Measurements from ENCODE around the gene LPAR1. TPM values are rescaled to one million over a fixed set of nuclear protein-coding genes. Genes with fewer than 3 reads are reported as not detected.
A peak's percentile ranks its signal among the peaks of the same experiment; 100 is the strongest.

The LPAR1 gene
- total RNA-seq, 1 donor from 2014 or later, result 23.2 TPM

DNA sequence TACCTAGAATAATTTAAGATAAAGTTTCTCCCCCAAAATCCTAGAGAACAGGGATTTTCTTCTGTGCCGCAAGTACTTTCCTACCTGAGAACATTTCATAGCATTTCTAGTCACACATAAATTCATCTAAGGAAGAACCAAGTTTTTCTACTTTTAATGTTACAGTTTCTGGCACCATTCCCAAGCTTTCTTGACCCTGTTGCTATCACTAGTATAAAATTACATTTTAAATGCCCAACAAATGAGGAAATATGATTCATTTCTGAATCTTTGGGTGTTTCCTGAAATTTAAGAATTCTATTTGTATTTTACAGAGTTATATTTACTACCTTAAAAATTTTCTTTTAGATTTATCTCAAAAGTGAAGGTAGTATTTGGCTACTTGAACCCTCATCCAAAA lies 137.8 kb downstream of the LPAR1 start:
- no peaks in the 10 kb centered on the region for H3K36me3 ChIP-seq
- peaks cover 3% of the 10 kb centered on the region for H3K9me3 ChIP-seq
- no peaks in the 10 kb centered on the region for H3K4me1 ChIP-seq
- no peak for DNase-seq
- TF ChIP-seq CTCF (IDR thresholded peaks at IDR 0.05), result no peak
- H3K27me3 ChIP-seq (ENCODE audit: low read depth), result no peaks in the 10 kb centered on the region
- H3K4me3 ChIP-seq, result no peak overlapping the region
- intact Hi-C loops (cut with DNase I), result no loop called here
- no peak for ATAC-seq
- H3K27ac ChIP-seq, result no peak overlapping the region

- Histone ChIP-seq H3K9me3 (peaks cover 3% of the 10 kb centered on the region), H3K27me3 (ENCODE audit: low read depth) (no peaks in the 10 kb centered on the region), H3K4me1 (no peaks in the 10 kb centered on the region), H3K27ac (no peak overlapping the region), H3K36me3 (no peaks in the 10 kb centered on the region), H3K4me3 (no peak overlapping the region)
- ATAC-seq, result no peak
- TF ChIP-seq CTCF (IDR thresholded peaks at IDR 0.05), result no peak
- intact Hi-C loops (cut with DNase I), result no loop called here
- no peak for DNase-seq
These were observed 139.4 kb downstream of the LPAR1 start for GRCh38 chr9:110898866-110899265.

DNA sequence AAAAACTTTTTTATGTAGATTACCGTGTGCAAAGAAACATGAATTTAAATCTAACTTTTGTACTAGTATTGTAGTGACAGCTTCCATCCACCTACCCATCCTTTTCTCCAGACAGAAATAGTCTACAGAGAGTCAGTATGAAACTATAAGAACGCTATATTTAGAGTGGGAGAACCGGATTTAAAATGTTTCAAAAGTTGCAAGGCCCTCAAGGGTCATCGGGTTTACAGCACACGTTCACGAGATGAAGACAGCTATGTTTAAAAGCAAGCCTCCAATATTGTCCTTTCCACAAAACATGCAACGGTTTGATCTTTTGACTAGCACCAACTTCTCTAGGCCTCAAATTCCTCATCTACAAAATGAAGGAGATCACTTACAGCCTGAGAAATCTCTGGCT lies 139.9 kb downstream of the LPAR1 start:
- Histone ChIP-seq H3K4me3 (no peak overlapping the region), H3K27ac (no peak overlapping the region), H3K36me3 (no peaks in the 10 kb centered on the region), H3K4me1 (no peaks in the 10 kb centered on the region), H3K9me3 (peaks cover 3% of the 10 kb centered on the region), H3K27me3 (ENCODE audit: low read depth) (no peaks in the 10 kb centered on the region)
- no peak for TF ChIP-seq CTCF (IDR thresholded peaks at IDR 0.05)
- intact Hi-C loops (cut with DNase I), result no loop called here
- ATAC-seq (no peak), DNase-seq (no peak)

DNA sequence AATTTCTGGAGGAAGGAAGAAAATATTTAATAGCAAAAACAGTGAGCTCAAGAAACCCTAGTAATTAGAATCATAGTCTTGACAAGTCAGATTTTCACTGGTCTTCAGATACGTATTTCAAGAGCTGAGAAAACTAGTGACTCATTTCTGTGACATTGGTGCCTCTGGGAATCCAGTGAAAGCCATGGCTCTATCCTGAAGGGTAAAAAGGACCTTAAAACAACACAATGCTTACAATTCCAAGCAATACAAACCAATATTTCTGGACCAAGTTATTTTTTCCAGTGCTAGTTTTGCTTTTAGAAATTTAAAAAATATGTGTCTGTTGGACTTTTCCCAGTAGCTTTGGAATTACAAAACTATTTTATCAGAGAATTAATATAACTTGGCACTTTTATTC lies 140.3 kb downstream of the LPAR1 start:
- DNase-seq, result no peak
- intact Hi-C loops (cut with DNase I), result no loop called here
- no peak for TF ChIP-seq CTCF (IDR thresholded peaks at IDR 0.05)

DNA sequence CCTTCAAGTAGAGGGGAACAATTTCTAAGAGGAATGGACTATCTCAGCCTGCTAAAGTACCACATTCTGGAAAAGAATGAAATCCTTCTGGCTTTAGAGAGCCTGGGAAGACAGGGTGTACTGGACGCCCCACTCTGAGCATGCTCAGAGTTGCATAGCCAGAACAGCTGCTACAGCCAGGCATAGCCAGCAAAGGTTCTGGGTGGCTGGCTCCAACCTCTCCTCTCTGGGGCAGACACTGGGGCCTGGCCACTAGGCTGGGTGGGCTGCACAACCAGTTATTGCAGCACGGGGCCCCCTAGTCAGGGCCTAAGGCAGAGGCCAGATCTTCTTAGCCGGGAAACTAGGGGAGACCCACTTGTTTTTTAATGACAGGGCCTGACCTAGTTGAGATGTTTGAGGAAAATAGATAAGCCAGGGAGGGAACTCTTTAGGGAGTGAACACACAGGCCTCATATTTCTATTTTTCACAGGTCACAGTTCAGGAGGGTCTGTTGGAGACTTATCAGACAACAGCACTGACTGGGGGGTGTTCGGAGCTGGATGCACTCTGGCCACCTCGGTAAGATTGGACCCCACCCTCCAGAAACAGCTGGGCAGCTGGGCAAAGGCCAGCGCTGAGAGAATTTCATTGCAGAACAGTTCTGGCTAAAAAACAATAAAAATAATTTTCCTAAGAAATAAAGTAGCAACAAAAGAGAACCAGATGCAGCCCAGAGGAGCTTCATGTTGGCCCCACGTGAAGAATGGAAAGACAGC lies 142.9 kb downstream of the LPAR1 start:
- peaks cover 4% of the 10 kb centered on the region for H3K4me1 ChIP-seq
- H3K27me3 ChIP-seq (ENCODE audit: low read depth), result no peaks in the 10 kb centered on the region
- ATAC-seq (peak; percentile 48 to 70), DNase-seq (no peak)
- intact Hi-C loops (cut with DNase I), result no loop called here
- TF ChIP-seq CTCF (IDR thresholded peaks at IDR 0.05), result no peak
- no peaks in the 10 kb centered on the region for H3K36me3 ChIP-seq
- no peak overlapping the region for H3K4me3 ChIP-seq
- H3K9me3 ChIP-seq, result no peaks in the 10 kb centered on the region
- peak overlapping the region; percentile 38 for H3K27ac ChIP-seq

More for the DNA sequence above, 140.3 kb downstream of the LPAR1 start:
- no peak for ATAC-seq
- H3K36me3 ChIP-seq, result no peaks in the 10 kb centered on the region
- peaks cover 3% of the 10 kb centered on the region for H3K9me3 ChIP-seq
- H3K4me1 ChIP-seq, result no peaks in the 10 kb centered on the region
- H3K4me3 ChIP-seq, result no peak overlapping the region
- H3K27me3 ChIP-seq (ENCODE audit: low read depth), result no peaks in the 10 kb centered on the region
- no peak overlapping the region for H3K27ac ChIP-seq

All from lower lobe of right lung (tissue), 2 donors.